Heart left ventricle (tissue), 13 donors: ENCODE results near the gene PRR5L.

Experiments
- CTCF ChIP-seq, 12 donors: fragments of 200-600 bp; sonication (generic) in 4 of 12; IDR thresholded peaks; one replicate each; pipeline versions ENCODE4 v1.5.0 to v1.8.0; 2018 to 2022; ENCODE audit warnings: antibody characterized with exemption in 12 of 12, mild to moderate bottlenecking in 5 of 12
- POLR2A ChIP-seq, 2 donors: fragments of 450-650 bp; IDR thresholded peaks; one replicate each; pipeline ENCODE4 v1.6.1; 2017; ENCODE audit warnings: antibody characterized with exemption in 2 of 2, mild to moderate bottlenecking in 2 of 2, moderate library complexity in 2 of 2
- donor health status: ischemic (EF 13 %, LVEDD 7.1; RV severe dilation, severe dysfunction).
- donor health status: DM: no; HTN: yes; CAD: no.
- donor health status: DM: no; HTN: no; CAD: no.
- donor health status: ischemic (EF 25% LVEDD 6.9; RV normal size, moderate dysfunction).
- donor health status: ischemic (EF 25% LVEDD 5.7; RV mildly dilated, moderate dysfunction).
- donor health status: ischemic (EF 35%, LVEDD 5.7; RV mildly dilated, moderate dysfunction).
- donor health status: nonischemic (EF 11% LVEDD 7.7; RV severe dilation, severe dysfunction).
- donor health status: DM: yes; HTN: yes; CAD: no.
- donor health status: PGD.
- donor health status: ischemic (EF 29% LVEDD 5.4; RV normal size, mild dysfunction).
- donor health status: nonischemic (EF 23%, LVEDD 6.1; RV moderate dilation, normal function).

DNA sequence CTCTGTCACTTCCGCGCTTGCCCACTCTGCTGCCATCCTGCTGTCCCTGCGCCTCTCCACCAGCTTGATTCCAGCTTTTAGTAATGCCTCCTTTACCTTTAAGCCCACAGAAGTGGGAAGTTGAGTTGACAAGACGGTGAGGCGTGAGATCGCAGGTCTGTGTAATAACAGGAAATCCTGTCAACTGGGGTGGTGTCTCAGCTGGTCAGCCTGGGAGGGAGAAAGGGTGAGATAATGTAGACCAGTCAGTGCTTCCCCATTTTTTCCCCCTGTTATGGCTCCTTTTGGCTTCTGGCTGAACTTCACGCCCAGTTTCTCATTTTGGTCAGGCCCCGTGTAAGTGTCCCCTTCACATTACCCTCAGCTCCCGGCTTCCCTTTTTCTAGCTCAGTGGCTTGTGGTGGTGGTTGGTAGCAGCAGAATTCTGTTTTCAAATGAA lies 115.1 kb downstream of the PRR5L start:
- TF ChIP-seq CTCF (IDR thresholded peaks at IDR 0.05), result no peak
- TF ChIP-seq POLR2A (IDR thresholded peaks at IDR 0.05), result no peak
